ENCODE data around the gene SFXN1. TPM values are rescaled to one million over a fixed set of nuclear protein-coding genes. Genes with fewer than 3 reads are reported as not detected.
A peak's percentile ranks its signal among the peaks of the same experiment; 100 is the strongest.

Gene SFXN1
- total RNA-seq, 2 experiments from 2014 or later = 476 to 491 TPM

DNA sequence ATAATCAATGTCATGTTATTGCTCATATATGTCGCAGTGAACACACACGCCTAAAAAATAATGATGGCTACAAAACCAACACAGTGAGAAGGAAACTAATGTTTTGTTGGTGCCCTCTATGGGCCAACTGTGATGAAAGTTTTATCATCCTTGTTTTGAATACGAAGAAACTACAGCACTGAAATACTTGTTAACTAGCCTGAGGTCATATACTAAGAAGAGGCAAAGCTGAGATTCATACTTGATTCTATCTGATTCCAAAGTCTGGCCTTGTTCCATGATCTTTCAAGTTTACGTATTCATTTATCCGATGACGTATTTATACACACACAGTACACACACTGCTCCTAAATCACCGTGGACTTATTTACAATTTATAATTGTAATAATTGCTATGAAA is 18.2 kb upstream of the SFXN1 start:
- TF ChIP-seq, protein P1, sequence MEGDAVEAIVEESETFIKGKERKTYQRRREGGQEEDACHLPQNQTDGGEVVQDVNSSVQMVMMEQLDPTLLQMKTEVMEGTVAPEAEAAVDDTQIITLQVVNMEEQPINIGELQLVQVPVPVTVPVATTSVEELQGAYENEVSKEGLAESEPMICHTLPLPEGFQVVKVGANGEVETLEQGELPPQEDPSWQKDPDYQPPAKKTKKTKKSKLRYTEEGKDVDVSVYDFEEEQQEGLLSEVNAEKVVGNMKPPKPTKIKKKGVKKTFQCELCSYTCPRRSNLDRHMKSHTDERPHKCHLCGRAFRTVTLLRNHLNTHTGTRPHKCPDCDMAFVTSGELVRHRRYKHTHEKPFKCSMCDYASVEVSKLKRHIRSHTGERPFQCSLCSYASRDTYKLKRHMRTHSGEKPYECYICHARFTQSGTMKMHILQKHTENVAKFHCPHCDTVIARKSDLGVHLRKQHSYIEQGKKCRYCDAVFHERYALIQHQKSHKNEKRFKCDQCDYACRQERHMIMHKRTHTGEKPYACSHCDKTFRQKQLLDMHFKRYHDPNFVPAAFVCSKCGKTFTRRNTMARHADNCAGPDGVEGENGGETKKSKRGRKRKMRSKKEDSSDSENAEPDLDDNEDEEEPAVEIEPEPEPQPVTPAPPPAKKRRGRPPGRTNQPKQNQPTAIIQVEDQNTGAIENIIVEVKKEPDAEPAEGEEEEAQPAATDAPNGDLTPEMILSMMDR (IDR thresholded peaks at IDR 0.05) = no peak
- Mint-ChIP-seq H3K4me1 (ENCODE audit: low read depth) (peaks cover 17% of the 10 kb centered on the region), H3K9me3 (no peaks in the 10 kb centered on the region), H3K36me3 (ENCODE audit: low read depth) (no peaks in the 10 kb centered on the region), H3K27me3 (no peaks in the 10 kb centered on the region), H3K27ac (no peak overlapping the region), H3K4me3 (no peak overlapping the region)
- DNase-seq = peak; percentile 32
- POLR2A ChIA-PET = no interaction called here
- no peak for ATAC-seq
- CTCF ChIA-PET = interaction anchor here (0.6 to 1.9 kb wide), 5 partner anchors 10 to 34 kb away, joined by 3 to 6 read pairs (median 4); no protein-coding TSS in a partner anchor
- intact Hi-C loops (cut with micrococcal nuclease) = no loop called here

GRCh38 chr5:175460552-175460951 is 17.8 kb upstream of the SFXN1 start:
- ChIA-PET CTCF (interaction anchor here (0.6 to 1.9 kb wide), 5 partner anchors 9 to 33 kb away, joined by 3 to 6 read pairs (median 4); no protein-coding TSS in a partner anchor), POLR2A (no interaction called here)
- Mint-ChIP-seq H3K27me3 (no peaks in the 10 kb centered on the region), H3K27ac (no peak overlapping the region), H3K9me3 (no peaks in the 10 kb centered on the region), H3K36me3 (ENCODE audit: low read depth) (no peaks in the 10 kb centered on the region), H3K4me1 (ENCODE audit: low read depth) (peaks cover 21% of the 10 kb centered on the region), H3K4me3 (no peak overlapping the region)
- TF ChIP-seq, protein P1 (IDR thresholded peaks at IDR 0.05) = no peak
- intact Hi-C loops (cut with micrococcal nuclease) = no loop called here
- DNase-seq = no peak
- no peak for ATAC-seq

DNA sequence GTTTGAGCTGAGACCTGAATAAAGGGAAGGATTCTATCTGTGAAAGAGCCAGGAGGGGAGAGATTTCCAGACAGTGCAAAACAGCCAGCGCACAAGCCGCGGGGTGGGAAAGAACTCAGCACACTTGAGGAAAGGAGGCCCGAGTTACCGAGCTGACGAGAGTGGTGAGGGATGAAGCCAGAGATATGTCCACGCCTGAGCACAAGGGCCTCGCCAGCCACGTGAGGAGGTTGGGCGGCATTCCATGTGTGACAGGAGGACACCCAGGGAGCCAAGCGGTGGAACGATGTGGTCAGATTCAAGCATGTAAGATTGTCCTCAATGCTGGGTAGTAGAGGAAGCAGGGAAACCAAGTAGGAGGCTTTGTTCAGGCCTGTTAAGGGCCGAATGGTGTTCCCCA is 17.0 kb upstream of the SFXN1 start:
- ChIA-PET CTCF (interaction anchor here (1.1 to 1.9 kb wide), 3 partner anchors 9 to 33 kb away, joined by 4 to 6 read pairs (median 4); no protein-coding TSS in a partner anchor), POLR2A (no interaction called here)
- Mint-ChIP-seq H3K36me3 (ENCODE audit: low read depth) (no peaks in the 10 kb centered on the region), H3K4me3 (no peak overlapping the region), H3K4me1 (ENCODE audit: low read depth) (peaks cover 30% of the 10 kb centered on the region), H3K9me3 (no peaks in the 10 kb centered on the region), H3K27ac (no peak overlapping the region), H3K27me3 (no peaks in the 10 kb centered on the region)
- ATAC-seq (no peak), DNase-seq (no peak)
- TF ChIP-seq, protein P1 (IDR thresholded peaks at IDR 0.05) = no peak
- intact Hi-C loops (cut with micrococcal nuclease) = no loop called here

DNA sequence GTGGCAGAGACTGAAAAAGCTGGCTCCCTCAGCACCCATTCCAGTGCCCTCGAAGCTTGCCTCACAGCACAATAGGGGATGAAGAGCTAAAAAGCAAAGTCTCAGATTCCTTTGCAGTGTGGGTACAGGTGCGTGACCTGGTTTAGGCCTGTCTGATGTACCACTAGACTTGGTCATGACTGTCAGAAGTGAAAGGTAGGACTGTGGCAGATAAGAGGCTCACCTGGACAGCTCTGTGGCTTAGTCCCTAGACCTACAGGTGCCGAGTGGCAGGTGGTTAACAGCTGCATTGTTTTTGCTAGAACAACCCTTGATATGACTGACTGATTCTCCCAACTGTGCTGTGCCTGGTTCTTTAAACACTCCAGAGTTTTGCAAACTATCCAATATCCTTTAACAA is 14.7 kb upstream of the SFXN1 start:
- ATAC-seq (no peak), DNase-seq (no peak)
- ChIA-PET CTCF (interaction anchor here (0.6 to 5.8 kb wide), 16 partner anchors 7 to 527 kb away, joined by 3 to 87 read pairs (median 6); partner anchors contain the start of genes DRD1 and SFXN1), POLR2A (interaction anchor here (0.9 to 1.2 kb wide), 3 partner anchors 13 to 19 kb away, joined by 3 to 5 read pairs (median 3); no protein-coding TSS in a partner anchor)
- H3K4me1 Mint-ChIP-seq (ENCODE audit: low read depth) = peaks cover 24% of the 10 kb centered on the region
- H3K27me3 Mint-ChIP-seq = no peaks in the 10 kb centered on the region
- H3K9me3 Mint-ChIP-seq = peaks cover 2% of the 10 kb centered on the region
- TF ChIP-seq, protein P1 (IDR thresholded peaks at IDR 0.05) = no peak
- intact Hi-C loops (cut with micrococcal nuclease) = no loop called here
- H3K27ac Mint-ChIP-seq = no peak overlapping the region
- no peak overlapping the region for H3K4me3 Mint-ChIP-seq
- no peaks in the 10 kb centered on the region for H3K36me3 Mint-ChIP-seq (ENCODE audit: low read depth)

GRCh38 chr5:175464074-175464941 is 14.1 kb upstream of the SFXN1 start:
- Mint-ChIP-seq H3K4me1 (ENCODE audit: low read depth) (peaks cover 24% of the 10 kb centered on the region), H3K4me3 (no peak overlapping the region), H3K36me3 (ENCODE audit: low read depth) (no peaks in the 10 kb centered on the region), H3K9me3 (peaks cover 3% of the 10 kb centered on the region), H3K27me3 (no peaks in the 10 kb centered on the region), H3K27ac (peak overlapping the region; percentile 53)
- POLR2A ChIA-PET = interaction anchor here (0.9 to 1.2 kb wide), 3 partner anchors 13 to 18 kb away, joined by 3 to 5 read pairs (median 3); no protein-coding TSS in a partner anchor
- peak; percentile 85 for DNase-seq
- CTCF ChIA-PET = interaction anchor here (0.6 to 5.8 kb wide), 40 partner anchors 8 to 528 kb away, joined by 3 to 87 read pairs (median 4); partner anchors contain the start of genes DRD1 and SFXN1
- intact Hi-C loops (cut with micrococcal nuclease) = no loop called here
- ATAC-seq = peak; percentile 98
- TF ChIP-seq, protein P1 (IDR thresholded peaks at IDR 0.05) = peak; percentile 84

All from activated CD8-positive, alpha-beta T cell treated with anti-CD3 and anti-CD28 coated beads for 36 hours (primary cell).